GM10266 (cell line): ENCODE data around the gene IPO5.
"Not testable (repeated sequence)": the region's sequence is repeated elsewhere in the genome, so short reads cannot be mapped to it uniquely, and the experiment has no call there.

ENCODE experiments used
- DNase-seq: peaks from one replicate; pipeline ENCODE4 v3.0.0; 2012; ENCODE audit errors: extremely low spot score
- CTCF ChIP-seq: IDR thresholded peaks from 2 replicates; pipeline ENCODE4 v1.5.1; 2012; ENCODE audit warnings: mild to moderate bottlenecking, low read depth; ENCODE audit not compliant: control insufficient read depth, insufficient read depth; ENCODE audit errors: missing control alignments

The IPO5 gene

GRCh38 chr13:98025480-98026025 is 72.1 kb downstream of the IPO5 start:
- TF ChIP-seq CTCF: no peak
- DNase-seq: no peak

- DNase-seq: no peak
- no peak for TF ChIP-seq CTCF
Observed at GRCh38 chr13:98026457-98026857, 73.0 kb downstream of the IPO5 start.

GRCh38 chr13:98032168-98032567 is 78.7 kb downstream of the IPO5 start:
- no peak for DNase-seq
- TF ChIP-seq CTCF: no peak

GRCh38 chr13:98033277-98034247 is 80.1 kb downstream of the IPO5 start:
- no peak for TF ChIP-seq CTCF
- no peak for DNase-seq

- no peak for DNase-seq
- no peak for TF ChIP-seq CTCF
Observed at GRCh38 chr13:98035373-98035772, 81.9 kb downstream of the IPO5 start.

GRCh38 chr13:98036564-98037302 is 83.3 kb downstream of the IPO5 start:
- not testable (repeated sequence) for DNase-seq

GRCh38 chr13:98039261-98039660 is 85.8 kb downstream of the IPO5 start:
- TF ChIP-seq CTCF: no peak
- no peak for DNase-seq
